GM21825 (cell line): ENCODE data around the gene CRK.

Source experiments
- ATAC-seq: cut with Tn5 transposase; IDR thresholded peaks from one replicate; pipeline ENCODE4 v1.9.1; 2021; ENCODE audit warnings: mild to moderate bottlenecking, moderate library complexity; ENCODE audit not compliant: unreplicated experiment

Gene CRK

GRCh38 chr17:1486802-1487695 is 31.0 kb upstream of the CRK start:
- ATAC-seq, result no peak

GRCh38 chr17:1485423-1486376 is 29.7 kb upstream of the CRK start:
- ATAC-seq, result peak; percentile 24

DNA sequence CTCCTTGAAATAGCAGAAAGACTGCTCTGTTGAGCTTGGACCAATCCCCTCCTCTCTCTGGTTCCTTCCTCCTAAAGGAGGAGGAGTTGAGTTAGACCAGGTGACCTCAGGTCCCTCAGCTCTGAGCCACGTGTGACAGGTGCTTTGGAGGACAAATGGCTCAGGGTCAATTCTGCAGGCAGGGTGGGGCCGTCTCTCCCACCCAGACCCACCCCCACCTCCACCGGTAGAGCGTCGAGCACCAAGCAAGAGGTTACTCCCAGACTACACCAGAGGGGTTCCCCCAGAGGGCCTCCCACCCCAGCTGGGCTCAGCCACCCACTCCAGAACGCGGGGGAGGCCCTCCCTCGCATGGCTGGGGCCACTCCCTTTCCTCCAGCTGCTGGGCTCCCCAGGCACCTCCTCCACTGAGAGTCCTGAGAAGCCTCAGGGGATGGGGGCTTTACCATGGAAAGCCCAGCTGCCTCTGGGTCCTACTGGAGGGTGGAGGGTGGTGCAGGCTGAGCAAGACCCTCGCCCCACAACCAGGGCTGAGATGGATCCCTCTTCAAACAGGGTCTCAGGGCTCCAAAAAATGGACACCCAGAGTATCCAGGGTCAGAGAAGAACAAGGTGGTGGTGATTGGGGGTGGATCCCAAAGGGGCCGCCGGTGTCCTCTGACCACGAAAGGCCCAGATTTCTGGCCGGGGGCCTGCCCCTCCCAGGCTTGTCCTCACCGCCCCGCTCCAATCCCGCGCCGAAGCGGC is 28.8 kb upstream of the CRK start:
- peak; percentile 38 for ATAC-seq

GRCh38 chr17:1484060-1484535 is 28.1 kb upstream of the CRK start:
- ATAC-seq, result no peak

DNA sequence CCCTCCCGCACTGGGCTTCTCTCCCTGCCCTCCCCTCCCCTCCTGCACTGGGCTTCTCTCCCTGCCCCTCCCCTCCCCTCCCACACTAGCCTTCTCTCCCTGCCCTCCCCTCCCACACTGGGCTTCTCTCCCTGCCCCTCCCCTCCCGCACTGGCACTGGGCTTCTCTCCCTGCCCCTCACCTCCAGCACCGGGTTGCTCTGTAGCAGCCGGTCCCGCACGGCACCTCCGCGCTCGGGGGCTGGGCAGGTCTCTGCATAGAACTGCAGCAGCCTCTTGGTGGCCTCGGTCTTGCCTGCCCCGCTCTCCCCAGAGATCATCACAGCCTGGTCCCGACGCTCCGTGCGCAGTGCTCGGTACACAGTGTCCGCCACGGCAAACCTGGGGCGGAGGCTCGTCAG is 26.6 kb upstream of the CRK start:
- ATAC-seq, result no peak

GRCh38 chr17:1481736-1482135 is 25.7 kb upstream of the CRK start:
- ATAC-seq, result no peak

GRCh38 chr17:1480747-1481465 is 24.9 kb upstream of the CRK start:
- ATAC-seq, result no peak

DNA sequence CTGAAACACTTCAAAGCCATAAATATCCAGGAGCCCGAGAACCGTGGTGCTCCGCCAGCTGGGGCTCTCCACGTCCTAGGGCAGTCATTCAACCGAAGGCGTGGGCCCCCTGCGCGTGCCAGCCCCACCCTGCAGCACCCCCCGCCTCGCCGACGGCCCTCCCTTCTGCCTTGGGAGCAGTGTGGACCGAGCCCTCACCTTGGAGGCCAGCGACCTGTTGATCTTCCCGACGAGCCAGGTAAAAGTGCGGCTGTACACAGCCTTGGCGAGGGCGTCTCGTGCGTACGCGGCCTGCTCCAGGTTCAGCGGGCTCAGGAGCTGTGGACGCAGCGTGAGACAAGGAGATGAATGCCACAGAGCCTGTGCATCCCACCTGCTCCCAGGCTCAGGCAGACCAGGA is 22.4 kb upstream of the CRK start:
- no peak for ATAC-seq

- no peak for ATAC-seq
These were observed 19.4 kb upstream of the CRK start for GRCh38 chr17:1475321-1475854.

GRCh38 chr17:1474402-1475189 is 18.6 kb upstream of the CRK start:
- peak; percentile 53 for ATAC-seq

- no peak for ATAC-seq
These were observed 17.8 kb upstream of the CRK start for GRCh38 chr17:1473841-1474240.

- no peak for ATAC-seq
These were observed 17.1 kb upstream of the CRK start for GRCh38 chr17:1473170-1473569.

DNA sequence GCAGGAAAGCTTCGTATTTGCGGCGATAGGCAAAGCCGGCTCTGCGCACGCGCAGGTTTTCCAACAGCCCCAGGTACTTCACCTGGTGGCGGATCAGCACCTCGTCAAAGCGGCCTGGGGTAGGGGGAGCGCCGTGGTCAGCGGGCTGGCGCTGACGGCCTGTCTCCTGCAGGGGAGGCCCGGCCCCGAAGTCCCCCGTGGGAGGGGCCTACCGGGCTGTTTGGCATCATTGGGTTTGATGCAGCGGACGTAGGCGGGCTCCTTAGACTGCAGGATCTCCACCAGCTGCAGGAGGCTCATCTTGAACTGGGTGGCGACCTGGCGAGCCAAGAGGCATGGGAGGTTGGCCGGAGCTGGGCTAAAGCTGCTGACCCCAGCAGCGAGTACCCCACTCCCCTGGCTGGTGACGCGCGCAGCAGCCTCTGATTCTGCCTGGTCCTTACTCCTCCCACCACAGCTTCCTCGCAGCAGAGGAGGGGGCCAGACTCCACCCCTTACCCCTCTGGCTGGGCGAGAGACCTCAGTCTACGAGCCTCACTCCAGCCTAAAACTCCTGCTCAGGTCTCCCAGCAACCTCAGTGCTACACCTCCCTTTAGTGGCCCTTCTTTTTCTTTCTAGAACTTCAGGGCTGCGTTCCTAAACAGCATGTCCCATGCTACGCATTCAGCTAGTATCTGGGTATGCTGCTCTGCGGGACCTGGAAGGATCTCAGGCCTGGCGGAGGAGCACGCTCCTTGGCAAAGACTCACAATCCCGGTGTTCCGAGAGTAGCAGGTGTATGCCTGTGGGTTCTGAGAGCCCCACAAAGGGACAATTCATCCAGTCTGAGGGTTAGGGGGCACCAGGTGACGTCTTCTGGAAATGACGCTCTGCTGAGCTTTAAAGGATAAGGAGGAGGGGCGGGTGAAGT is 16.1 kb upstream of the CRK start:
- no peak for ATAC-seq

DNA sequence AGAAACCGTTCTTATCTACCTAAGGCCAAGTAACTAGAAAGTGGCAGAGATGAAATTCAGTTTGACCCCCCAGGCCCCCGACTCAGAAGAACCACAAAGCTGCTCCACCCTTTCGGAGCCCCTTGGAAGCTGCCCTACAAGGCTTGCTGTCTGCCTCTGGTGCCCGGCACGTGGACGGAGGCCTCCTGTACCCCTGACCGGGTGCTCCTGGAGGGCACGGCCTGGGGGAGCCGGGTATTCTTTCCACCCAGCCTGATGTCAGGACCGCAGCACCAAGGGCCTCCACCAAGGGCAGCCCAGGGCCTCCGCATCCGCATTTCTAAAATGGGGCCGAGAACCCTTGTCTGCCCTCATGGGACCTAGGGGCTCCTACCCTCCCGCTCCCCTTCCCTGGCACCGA is 15.5 kb upstream of the CRK start:
- no peak for ATAC-seq

DNA sequence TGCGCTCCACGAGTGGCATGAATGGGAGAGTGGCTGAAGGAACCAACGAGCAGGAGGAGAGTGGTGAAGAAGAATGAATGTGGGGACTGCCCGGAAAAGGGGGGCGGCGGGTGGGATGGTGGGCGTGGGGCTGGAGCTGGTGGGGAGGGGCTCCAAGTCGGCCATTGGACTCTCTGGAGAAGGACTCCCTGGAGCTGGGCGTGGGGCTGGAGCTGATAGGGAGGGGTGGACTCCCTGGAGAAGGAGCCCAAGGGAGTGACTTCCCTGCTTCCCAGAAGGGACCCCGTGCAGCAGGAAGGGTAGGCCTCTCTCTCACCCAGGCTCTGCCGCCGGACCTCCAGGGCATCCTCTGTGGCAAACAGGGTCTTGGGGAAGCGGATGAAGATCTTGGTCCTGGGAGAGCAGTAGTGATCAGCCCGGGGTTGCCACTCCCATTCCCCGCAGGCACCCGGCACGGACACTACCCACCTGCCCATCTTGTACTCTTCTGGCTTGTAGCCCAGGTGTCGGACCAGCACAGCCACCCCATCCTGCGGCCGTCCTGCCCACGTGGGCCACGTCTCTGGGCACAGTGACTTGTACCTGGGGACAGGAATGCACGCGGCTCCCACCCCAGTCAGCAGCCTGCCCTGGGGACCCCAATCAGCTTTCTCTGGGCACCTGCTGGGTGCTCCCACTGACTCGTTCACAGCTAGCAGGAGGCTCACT is 14.9 kb upstream of the CRK start:
- ATAC-seq, result no peak

GRCh38 chr17:1470071-1470754 is 14.2 kb upstream of the CRK start:
- ATAC-seq, result no peak
